GM21526 (cell line): ENCODE data around the gene PRAMEF13.
"Not testable (repeated sequence)": the region's sequence is repeated elsewhere in the genome, so short reads cannot be mapped to it uniquely, and the experiment has no call there.

Experiments
- ATAC-seq: cut with Tn5 transposase; IDR thresholded peaks from one replicate; pipeline ENCODE4 v1.9.1; 2021; ENCODE audit warnings: moderate library complexity; ENCODE audit not compliant: unreplicated experiment, low FRiP score

The PRAMEF13 gene

DNA sequence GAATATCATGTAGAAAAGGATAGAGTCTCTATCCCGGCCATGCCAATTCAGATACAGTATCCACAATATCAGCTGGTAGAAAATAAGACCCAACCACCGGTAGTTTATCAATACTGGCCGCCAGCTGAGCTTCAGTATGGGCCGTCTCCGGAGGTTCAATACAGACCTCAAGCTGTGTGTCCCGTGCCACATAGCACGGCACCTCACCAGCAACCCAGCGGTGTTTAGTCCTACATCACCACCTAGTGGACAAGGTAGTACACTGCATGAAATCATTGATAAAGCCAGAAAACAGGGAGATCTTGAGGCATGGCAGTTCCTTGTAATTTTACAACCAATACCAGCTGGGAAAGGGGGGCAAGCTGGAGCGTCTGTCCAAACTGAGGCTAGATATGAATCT lies 7.5 kb upstream of the PRAMEF13 start:
- ATAC-seq: not testable (repeated sequence)

DNA sequence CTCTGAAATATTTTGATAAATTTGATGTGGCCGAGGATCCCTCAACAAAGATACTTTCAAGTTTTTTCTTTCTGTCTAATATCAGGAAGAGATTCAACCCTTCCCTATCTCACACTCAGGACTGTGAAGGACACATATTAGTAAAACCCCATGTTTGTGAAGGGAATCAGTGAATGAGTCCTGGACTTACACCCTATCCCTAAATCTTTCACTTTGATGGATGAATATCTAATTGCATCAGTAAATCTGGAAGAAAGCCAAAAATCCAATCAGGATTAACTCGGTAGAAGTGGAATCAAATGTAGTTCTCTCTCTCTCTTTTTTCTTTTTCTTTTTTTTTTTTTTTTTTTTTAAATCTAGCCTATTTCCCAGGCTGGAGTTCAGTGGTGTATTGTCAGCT lies 29.7 kb downstream of the PRAMEF13 start, which contains the start of gene PRAMEF9:
PRAMEF9 (plus strand) TSS at position 301 of the 400 bp plus-strand sequence. CDS start 3,433 bp downstream, outside the sequence.
- ATAC-seq: not testable (repeated sequence)

DNA sequence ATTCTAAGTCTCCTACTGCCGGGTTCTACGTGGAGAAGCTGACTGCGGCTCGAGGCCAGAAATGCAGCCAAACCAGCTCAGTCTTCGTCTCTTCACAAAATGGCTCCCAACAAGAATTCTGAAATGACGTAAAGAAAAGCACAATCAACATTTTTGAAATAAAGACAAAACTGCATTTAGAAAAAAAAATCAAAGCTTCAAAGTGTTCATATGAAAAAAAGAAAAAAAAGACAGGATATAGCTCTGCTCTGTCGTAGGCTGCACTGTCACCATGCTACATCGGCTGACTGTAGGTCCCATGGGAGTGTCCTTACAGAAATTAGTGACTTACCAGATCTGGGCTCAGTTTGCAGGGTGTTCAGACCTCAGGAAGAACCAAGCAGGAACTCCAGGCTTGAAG lies 35.7 kb downstream of the PRAMEF13 start, which contains the start of gene HNRNPCL4:
HNRNPCL4 (minus strand) TSS at position 101 of the 400 bp plus-strand sequence. CDS start 164 bp downstream, outside the sequence.
- not testable (repeated sequence) for ATAC-seq

DNA sequence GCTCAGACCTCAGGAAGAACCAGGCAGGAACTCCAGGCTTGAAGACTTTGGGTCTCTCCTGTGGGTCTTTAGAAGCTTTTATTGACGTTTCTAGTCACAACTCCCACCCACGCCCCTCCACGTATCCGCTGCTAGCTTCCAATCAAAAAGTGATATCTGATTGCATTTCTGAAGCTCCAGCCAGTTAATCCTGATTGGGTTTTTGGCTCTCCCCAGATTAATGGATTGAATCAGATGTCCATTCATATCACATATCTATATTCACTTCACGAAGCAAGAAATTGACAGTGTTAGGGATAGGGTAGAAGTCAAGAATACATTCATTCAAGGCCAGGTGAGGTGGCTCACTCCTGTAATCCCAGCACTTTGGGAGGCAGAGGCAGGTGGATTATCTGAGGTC lies 45.3 kb downstream of the PRAMEF13 start, which contains the start of gene PRAMEF26:
PRAMEF26 (minus strand) TSS at position 101 of the 400 bp plus-strand sequence. CDS start 2,914 bp downstream, outside the sequence.
- ATAC-seq: not testable (repeated sequence)
